NCI-H1092 (cell line): ENCODE results near the gene SGO2.
"Not testable (repeated sequence)": the region's sequence is repeated elsewhere in the genome, so short reads cannot be mapped to it uniquely, and the experiment has no call there.

Experiments
- DNase-seq: peaks from one replicate; lab custom pipeline; 2025; lab: John Stamatoyannopoulos, UW

The SGO2 gene

GRCh38 chr2:200620606-200621390, 94.8 kb downstream of the SGO2 start:
- no peak for DNase-seq

GRCh38 chr2:200622106-200622505, 96.1 kb downstream of the SGO2 start:
- no peak for DNase-seq

- DNase-seq = no peak
These were observed 98.0 kb downstream of the SGO2 start for GRCh38 chr2:200624026-200624425.

- no peak for DNase-seq
These were observed 98.7 kb downstream of the SGO2 start for GRCh38 chr2:200624658-200625057.

- DNase-seq = no peak
These were observed 99.3 kb downstream of the SGO2 start for GRCh38 chr2:200625282-200625681.

GRCh38 chr2:200625958-200626363, 100.0 kb downstream of the SGO2 start:
- DNase-seq = no peak

- DNase-seq = no peak
These were observed 101.2 kb downstream of the SGO2 start for GRCh38 chr2:200627110-200627770.

- not testable (repeated sequence) for DNase-seq
These were observed 102.5 kb downstream of the SGO2 start for GRCh38 chr2:200628461-200628860.

GRCh38 chr2:200631287-200631686, 105.3 kb downstream of the SGO2 start:
- no peak for DNase-seq
